HG03442 (cell line): ENCODE results near the gene NDUFS6.

Experiments
- ATAC-seq: cut with Tn5 transposase; IDR thresholded peaks from one replicate; pipeline ENCODE4 v1.9.1; 2021; ENCODE audit warnings: mild to moderate bottlenecking, moderate library complexity; ENCODE audit not compliant: unreplicated experiment

The NDUFS6 gene

DNA sequence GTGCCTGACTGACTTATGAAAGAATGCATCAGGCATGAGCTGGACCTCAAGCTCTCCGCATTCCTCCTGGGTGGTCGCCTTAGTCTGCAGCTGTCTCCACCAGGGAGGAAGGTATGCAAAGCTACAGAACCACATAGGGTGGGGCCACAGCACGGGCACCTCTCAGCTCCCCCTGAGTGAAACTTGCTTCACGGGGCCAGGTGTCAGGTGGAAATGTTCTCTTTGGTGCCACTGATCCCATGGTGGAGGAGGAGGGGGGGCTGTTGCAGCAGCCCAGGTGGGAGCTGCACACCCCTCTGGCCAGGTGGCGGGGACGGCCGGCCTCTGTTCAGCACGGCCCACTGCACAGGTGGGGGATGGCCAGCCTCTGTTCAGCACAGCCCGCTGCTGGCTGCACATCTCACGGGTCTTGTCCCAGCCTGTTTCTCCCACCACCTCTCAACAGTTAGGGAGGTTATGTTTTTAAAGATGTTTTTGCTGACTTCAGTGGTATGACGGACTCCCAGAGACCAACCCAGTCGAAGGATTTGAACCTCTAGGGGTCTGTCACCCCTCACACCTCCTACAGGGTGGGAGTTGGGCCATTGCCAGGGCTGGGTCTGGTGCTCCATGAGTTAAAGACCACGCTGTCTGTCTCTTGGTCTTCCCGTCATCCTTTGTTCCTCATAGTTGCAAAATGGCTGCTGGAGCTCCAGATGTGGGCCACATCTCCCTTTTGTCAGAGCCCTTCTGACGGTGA, 35.9 kb upstream of the NDUFS6 start:
- no peak for ATAC-seq

DNA sequence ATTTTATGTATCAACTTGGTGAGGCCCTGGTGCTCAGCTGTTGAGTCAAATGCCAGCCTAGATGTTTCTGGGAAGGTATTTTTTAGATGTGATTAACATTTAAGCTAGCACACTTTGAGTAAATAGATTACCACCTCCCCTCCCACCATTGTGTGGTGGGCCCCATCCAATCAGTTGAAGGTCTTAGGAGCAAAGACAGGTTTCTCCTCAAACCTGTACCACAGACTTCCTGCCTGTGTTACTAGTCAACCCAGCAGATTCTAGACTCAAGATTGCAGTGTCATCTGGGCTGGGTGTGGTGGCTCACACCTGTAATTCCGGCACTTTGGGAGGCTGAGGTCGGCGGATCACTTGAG, 35.3 kb upstream of the NDUFS6 start:
- ATAC-seq, result no peak

DNA sequence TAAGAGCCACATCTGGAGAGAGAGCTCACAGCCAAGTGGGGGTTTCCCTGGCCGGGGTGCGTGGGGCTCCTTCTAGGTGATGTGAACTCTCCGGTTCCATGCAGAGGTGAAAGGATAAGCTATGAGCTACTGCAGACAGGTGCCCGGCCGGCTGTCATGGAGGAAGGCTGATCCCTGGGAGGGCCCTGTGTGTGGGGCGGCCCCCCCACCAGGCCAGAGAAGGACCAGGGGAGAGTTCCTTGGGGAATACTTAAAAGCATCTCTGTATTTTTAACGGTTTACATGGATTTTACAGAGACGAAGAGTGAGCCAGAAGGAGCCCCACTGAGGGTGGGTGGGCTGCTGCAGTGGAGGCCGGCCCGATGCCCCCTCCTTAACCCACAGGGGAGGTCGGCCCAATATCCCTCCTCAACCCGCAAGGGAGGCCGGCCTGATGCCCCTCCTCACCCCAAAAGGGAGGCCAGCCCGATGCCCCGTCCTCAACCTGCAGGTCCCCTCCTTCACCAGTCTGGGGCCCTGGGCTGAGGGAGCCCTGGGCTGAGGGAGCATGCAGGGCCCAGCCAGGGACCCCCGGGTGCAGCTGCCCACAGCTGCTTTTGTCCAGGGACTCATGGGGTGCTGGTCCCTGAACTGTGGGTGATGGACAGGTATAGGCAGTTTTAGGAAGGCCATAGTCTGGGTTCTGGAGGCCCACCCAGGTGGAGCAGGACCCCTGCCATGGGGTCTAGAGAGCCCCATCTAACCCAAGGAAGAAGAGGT, 33.5 kb upstream of the NDUFS6 start:
- no peak for ATAC-seq

- no peak for ATAC-seq
These were observed 32.8 kb upstream of the NDUFS6 start for GRCh38 chr5:1768283-1769000.

DNA sequence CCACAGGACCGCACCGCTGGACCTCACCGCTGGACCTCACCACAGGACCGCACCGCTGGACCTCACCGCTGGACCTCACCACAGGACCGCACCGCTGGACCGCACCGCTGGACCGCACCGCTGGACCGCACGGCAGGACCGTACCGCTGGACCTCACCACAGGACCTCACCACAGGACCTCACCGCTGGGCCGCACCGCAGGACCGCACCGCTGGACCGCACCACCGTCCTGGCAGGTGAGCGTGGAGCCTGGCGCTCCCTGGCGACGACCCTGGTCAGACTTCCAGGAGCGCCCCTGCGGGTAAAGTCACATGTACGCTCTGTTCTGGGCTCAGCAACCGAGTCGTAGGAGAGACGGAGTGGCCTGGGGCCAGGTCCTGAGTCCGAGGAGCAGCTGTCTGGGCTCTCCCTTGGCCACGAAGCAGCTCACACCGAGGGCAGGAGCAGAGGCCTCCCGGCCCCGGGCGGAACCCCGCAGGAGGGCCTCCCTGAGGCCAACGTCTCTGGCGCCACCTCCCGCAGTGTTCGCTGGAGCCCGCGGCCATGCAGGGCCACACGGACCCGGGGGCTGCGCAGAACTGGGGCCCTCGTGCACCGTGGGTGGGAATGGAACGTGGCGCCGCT, 32.1 kb upstream of the NDUFS6 start:
- ATAC-seq, result no peak

DNA sequence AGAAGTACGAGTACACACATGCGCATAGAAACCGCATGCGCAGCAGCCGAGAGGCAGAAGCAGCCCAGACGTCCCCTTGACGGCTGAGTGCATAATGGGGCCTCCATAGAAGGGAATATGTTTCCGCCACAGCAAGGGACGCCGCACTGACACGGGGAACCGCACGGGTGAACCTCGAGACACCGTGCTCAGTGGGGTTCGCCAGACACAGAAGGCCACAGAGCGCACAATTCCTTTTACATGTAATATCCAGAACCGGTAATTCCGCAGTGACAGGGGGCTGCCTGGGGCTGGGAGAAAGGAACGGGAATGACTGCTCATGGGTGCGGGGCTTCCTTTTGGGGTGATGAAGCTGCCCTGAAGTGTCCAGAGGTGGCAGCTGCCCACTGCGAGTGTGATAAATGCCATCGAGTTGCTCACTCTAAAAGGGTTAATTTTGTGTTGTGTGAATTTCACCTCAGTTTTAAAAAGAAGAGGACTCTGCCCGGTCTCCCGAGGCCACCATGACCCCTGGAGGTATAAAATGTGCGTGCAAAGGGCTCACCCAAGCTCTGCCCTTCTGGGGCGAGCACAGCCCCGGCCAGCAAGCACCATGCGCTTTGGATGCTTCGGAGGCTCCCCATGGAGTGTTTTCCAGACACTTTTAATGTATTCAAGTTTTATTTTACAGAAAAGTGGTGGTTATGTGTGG, 31.3 kb upstream of the NDUFS6 start:
- no peak for ATAC-seq

DNA sequence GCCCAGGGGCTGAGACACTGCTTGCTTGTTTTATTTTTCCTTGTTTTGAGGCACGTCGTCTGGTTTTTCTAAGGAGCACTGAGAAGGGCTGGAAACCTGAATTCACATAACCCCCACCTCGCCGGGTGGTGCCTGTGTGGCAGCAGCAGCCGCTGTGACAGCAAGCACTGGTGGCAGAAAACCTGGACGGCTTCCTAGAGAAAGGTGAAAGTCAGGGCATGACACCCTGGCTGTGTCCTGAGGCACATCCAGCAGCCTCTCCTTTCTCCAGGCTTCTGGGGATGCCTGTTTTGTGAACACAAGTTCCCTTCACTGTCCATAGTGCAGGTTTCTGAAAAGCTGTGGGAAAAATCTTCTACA, 30.8 kb upstream of the NDUFS6 start:
- ATAC-seq, result no peak

GRCh38 chr5:1771149-1772065, 29.8 kb upstream of the NDUFS6 start:
- ATAC-seq, result no peak

DNA sequence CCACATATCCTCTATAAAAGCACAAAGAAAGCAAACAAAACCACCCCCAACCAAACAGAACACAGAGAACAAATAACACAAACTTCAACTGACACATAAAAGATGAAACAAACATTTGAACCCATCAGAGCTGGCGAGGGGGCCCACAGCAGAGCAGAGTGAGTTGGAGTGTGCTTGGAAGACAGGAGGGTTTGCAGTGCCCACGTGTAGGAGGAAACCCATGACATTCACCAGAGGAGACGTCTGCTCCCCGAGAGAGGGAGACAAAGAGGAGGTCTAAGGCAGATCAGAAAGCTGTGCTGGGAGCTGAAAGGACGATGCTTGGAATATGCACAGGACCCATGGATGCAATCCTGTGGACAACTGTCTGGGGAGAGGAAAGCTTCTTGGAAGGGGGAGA, 28.6 kb upstream of the NDUFS6 start:
- no peak for ATAC-seq

DNA sequence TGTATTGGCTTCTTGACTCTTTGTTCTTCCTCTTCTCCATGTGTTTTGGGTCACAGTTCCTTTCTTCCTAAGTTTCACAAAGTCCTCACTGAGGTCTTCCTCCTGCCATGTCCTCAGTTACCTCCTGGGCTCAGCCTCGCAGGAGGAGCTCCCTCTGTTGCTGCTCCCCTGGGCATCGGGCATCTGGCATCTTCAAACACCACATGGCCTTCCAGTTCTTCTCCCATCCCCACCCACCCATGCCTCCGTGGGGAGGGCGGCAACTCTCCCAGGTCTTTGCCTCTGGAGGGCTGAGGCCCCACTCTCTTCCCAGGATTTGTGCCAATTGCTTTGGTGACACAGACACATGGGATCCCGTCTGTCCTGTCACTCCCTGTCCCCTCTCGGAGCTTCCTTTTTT, 24.4 kb upstream of the NDUFS6 start:
- no peak for ATAC-seq

- no peak for ATAC-seq
These were observed 23.7 kb upstream of the NDUFS6 start for GRCh38 chr5:1777281-1778137.

DNA sequence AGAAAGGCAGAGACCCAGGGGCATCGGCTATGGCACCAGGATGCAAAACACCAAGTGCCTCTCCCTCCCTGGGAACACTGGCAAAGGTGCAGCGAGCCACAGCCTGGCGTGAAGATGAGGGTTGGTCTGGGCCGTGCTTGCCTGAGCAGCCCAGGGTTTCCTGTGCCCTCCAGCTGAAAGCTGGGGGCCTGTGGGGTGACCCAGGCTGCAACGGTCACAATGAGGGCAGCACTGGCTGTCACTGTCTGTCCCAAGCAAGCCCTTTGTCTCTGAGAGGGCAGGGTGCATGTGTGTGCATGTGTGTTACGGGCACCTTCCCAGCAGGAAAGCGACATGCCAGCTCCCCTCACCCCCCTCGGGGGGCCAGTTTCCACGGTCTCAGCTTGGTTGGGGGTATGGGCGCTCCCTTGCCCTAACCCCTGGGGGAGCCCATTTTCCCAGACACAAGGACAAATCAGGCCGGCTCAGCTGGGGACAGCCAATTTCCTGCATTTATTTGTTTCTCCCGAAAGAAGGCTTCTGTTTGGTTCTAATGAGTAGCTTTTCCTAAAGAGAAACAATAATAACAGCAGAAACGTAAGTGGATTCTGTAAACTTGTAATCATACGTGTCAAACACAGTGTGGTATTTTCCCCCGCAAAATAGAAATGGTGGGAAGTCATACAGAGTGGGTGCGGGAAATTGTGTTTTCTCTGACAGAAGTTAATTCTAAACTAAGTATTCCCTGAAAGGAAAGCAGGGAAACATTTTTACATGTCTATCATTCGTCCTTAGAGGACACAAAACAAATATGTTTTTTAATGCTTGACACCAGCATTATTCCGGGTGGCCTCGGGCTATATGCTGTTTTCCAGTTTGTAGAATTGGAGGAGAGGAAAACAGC, 22.8 kb upstream of the NDUFS6 start:
- ATAC-seq, result no peak

DNA sequence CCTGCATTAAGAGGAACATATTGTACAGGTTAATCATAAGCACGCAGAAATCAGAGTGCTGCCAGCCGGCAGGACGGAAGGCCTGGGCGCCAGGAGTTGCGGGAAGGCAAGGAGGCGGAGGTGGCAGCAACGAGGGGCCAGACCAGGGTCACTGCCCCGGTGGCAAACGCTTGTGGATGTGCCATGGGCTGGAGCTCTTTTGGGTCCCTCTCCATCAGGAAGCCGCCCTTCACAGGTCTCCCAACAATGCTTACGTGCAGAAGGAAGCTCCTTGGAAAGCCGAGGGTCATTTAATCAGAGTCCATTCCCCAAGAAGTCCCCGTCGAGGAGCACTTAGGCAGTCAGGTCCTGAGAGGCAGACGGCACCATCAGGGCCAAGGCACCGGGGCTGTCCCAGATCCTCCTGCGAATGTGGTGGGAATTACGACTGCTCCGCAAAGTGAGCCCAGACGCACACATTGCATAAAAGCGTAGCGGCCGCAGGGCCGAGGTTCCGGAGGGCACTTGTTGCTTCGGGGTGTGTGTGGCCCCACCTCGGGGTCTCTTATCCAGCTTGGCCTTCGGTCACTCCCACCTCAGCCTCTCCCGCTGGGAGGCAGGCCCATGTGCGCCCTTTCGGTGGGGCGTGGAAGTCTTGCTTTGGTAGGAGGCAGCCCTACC, 22.1 kb upstream of the NDUFS6 start:
- ATAC-seq, result no peak

DNA sequence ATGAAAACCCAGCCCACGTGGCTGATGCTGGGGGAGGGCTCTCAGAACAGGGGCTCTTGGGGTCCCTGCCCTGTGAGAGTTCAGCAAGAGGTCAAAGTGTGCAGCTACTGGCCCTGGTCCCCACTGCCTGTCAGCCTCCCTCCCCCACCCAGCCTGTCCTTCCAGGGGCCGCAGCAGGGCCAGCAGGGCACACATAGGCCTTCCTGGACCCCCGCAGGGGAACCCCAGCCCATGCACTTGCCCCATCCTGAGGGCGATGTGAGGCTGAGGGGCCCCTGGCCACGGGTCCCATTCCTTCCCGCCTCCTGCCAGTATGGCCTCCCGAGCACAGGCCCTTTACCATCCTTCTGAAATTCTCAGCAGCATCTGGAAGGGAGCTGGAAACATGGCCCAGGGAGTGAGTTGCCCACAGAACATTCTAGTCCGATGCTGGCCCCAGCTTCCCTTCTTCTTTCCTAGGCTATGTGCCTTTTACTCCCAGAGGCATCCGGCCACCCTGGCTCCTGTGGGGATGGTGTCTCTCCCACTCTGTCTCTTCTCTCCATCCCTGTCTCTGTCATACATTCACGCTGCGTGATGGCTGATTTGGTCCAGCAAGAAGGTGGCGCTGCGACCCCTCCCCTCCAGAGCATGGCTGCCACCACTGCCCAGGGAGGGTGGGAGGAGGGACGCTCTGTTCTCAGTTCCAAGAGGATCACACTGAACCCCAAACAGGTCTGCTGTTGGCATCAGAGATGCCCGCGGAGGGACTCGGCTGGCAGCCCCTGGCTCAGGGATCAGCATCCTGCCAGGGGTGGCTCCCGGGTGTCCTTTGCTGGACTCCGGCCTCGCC, 21.2 kb upstream of the NDUFS6 start:
- no peak for ATAC-seq

GRCh38 chr5:1780614-1780930, 20.6 kb upstream of the NDUFS6 start:
- no peak for ATAC-seq

DNA sequence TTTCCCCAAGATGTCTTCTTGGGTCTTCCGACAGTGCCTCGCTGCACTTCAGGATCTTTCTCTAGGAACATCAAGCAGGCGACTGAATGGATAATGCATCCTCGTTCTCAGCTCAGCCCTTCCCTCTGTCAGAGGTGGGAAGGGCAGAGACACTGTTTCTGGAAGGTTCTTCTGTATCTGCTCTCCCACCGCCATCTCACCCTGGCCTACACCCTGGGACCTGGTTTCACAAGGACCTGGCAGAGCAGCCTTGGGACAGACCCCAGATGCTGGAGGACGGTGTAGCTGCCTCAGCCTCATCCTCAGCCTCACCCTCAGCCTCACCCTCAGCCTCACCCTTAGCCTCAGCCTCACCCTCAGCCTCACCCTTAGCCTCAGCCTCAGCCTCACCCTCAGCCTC, 20.1 kb upstream of the NDUFS6 start:
- ATAC-seq, result no peak
